Loucy (cell line): Measurements from ENCODE around the gene BTN3A1.

Source experiments
- CTCF ChIP-seq: fragments of 200-600 bp; sonication (generic); conservative IDR thresholded peaks from 2 replicates; pipeline ENCODE4 v1.5.1; 2014; ENCODE audit warnings: mild to moderate bottlenecking, antibody characterized with exemption, low read length
- EZH2phosphoT487 ChIP-seq: fragments of 200-600 bp; IDR thresholded peaks from 2 replicates; pipeline ENCODE4 v1.6.1; 2018; ENCODE audit warnings: antibody characterized with exemption, mild to moderate bottlenecking, moderate library complexity, borderline replicate concordance

GRCh38 chr6:26432627-26433201 is 30.6 kb downstream of the BTN3A1 start:
- no peak for TF ChIP-seq CTCF
- TF ChIP-seq EZH2phosphoT487, result no peak
